OCI-LY7 (cell line): ENCODE measurements around the gene QKI.

ENCODE experiments used
- EZH2phosphoT487 ChIP-seq: fragments of 200-600 bp; sonication (generic); IDR thresholded peaks from 2 replicates; pipeline ENCODE4 v1.6.1; 2018; ENCODE audit warnings: low read depth, borderline replicate concordance, mild to moderate bottlenecking, mixed run types, antibody characterized with exemption, low read length, moderate library complexity, mixed read lengths
- TF ChIP-seq, protein P1 (sequence below): fragments of 200-600 bp; sonication (generic); conservative IDR thresholded peaks from 2 replicates; pipeline ENCODE4 v1.5.1; 2014; ENCODE audit warnings: mild to moderate bottlenecking, antibody characterized with exemption, low read length, moderate library complexity, mixed read lengths

DNA sequence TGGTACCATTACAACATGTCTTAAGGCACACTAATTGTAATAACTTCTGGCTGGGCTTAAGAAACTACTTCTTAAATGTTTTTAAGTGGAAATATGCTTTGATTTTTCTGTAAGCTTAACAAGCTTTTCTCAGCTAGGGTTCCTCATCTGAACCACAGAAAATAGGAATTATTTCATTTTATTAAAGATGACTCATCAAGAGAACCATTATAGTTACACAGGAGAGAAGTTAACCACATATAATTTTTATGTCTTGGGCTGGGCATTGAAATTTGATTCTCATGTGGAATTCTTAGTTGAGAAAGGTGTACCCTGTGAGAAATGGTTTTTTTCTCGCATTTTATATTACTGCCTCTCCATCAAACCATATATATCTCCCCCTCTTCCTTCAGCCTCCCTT lies 75.1 kb downstream of the QKI start:
- TF ChIP-seq EZH2phosphoT487: no peak
- TF ChIP-seq, protein P1, sequence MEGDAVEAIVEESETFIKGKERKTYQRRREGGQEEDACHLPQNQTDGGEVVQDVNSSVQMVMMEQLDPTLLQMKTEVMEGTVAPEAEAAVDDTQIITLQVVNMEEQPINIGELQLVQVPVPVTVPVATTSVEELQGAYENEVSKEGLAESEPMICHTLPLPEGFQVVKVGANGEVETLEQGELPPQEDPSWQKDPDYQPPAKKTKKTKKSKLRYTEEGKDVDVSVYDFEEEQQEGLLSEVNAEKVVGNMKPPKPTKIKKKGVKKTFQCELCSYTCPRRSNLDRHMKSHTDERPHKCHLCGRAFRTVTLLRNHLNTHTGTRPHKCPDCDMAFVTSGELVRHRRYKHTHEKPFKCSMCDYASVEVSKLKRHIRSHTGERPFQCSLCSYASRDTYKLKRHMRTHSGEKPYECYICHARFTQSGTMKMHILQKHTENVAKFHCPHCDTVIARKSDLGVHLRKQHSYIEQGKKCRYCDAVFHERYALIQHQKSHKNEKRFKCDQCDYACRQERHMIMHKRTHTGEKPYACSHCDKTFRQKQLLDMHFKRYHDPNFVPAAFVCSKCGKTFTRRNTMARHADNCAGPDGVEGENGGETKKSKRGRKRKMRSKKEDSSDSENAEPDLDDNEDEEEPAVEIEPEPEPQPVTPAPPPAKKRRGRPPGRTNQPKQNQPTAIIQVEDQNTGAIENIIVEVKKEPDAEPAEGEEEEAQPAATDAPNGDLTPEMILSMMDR: no peak
